GM12878 (cell line): ENCODE data around the gene PFN3. TPM values are rescaled to one million over a fixed set of nuclear protein-coding genes. Genes with fewer than 3 reads are reported as not detected.
"Not testable (repeated sequence)": the region's sequence is repeated elsewhere in the genome, so short reads cannot be mapped to it uniquely, and the experiment has no call there.

Experiments used
- ATAC-seq: fragments of 200-7000 bp; cut with Tn5 transposase; 3 replicates; pipeline ENCODE4 v1.9.1; 2020; ENCODE audit warnings: mild to moderate bottlenecking, moderate library complexity
- BruUV-seq: library from RNA; stranded (reverse); fragments of 400-500 nt; replicated peaks from 2 replicates; lab custom pipeline; 2021; lab: Mats Ljungman, UMichigan
- CTCF ChIA-PET: fragments of 300-600 bp; sonication (Branson Sonifier 250); formaldehyde crosslinking; extraction: SDS; loops from one replicate; lab custom pipeline; 2021; ENCODE audit warnings: inconsistent platforms; lab: Yijun Ruan, JAX
- POLR2A ChIA-PET: fragments of 350-600 bp; formaldehyde crosslinking; extraction: SDS; loops from one replicate; lab custom pipeline; 2021; ENCODE audit warnings: inconsistent platforms; lab: Charles Lee
- RAD21 ChIA-PET: fragments of 300-600 bp; sonication (Branson Sonifier 250); formaldehyde crosslinking; loops from one replicate; lab custom pipeline; 2023; ENCODE audit warnings: antibody characterized with exemption; ENCODE audit not compliant: unreplicated experiment; lab: Charles Lee
- SMC1A ChIA-PET: fragments of 300-600 bp; sonication (Branson Sonifier 250); formaldehyde crosslinking; loops from one replicate; lab custom pipeline; 2023; ENCODE audit not compliant: unreplicated experiment, uncharacterized antibody; lab: Charles Lee
- DNase-seq: peaks from one replicate; pipeline ENCODE4 v3.0.0-alpha.2; 2011; ENCODE audit warnings: low read depth, low spot score
- FAIRE-seq: peaks from 3 replicates; lab custom pipeline; 2011; peaks lifted over from hg19 to GRCh38; lab: Jason Lieb, UNC
- H2AFZ ChIP-seq: 2 replicates; pipeline ENCODE4 v1.6.0; 2011; ENCODE audit warnings: low read depth, low read length, control low read depth; ENCODE audit not compliant: control insufficient read depth
- H3K27ac ChIP-seq: 2 replicates; pipeline ENCODE4 v1.5.1; 2011; ENCODE audit warnings: control low read depth; ENCODE audit not compliant: control insufficient read depth, insufficient read depth
- H3K27me3 ChIP-seq, 2 experiments: replicated peaks in 1 of 2; 2 replicates each; pipeline versions ENCODE4 v1.6.0 to v1.6.1; 2011; ENCODE audit warnings: low read length in 1 of 2; ENCODE audit not compliant: control insufficient read depth in 2 of 2, insufficient read depth in 2 of 2
- H3K36me3 ChIP-seq, 2 experiments: 2 replicates each; pipeline ENCODE4 v1.5.1; 2011; ENCODE audit warnings: low read length in 1 of 2; ENCODE audit not compliant: control insufficient read depth in 2 of 2, insufficient read depth in 2 of 2
- H3K4me1 ChIP-seq: 2 replicates; pipeline ENCODE4 v1.6.1; 2011; ENCODE audit warnings: mild to moderate bottlenecking, low read length, moderate library complexity, mixed read lengths; ENCODE audit not compliant: control insufficient read depth, insufficient read depth
- H3K4me2 ChIP-seq: 2 replicates; pipeline ENCODE4 v1.6.0; 2011; ENCODE audit warnings: control low read depth; ENCODE audit not compliant: control insufficient read depth, insufficient read depth
- H3K4me3 ChIP-seq: fragments of 200-600 bp; sonication (generic); 2 replicates; pipeline ENCODE4 v1.5.1; 2016
- H3K79me2 ChIP-seq: 2 replicates; pipeline ENCODE4 v1.6.0; 2011; ENCODE audit warnings: low read length; ENCODE audit not compliant: control insufficient read depth, insufficient read depth
- H3K9ac ChIP-seq: 2 replicates; pipeline ENCODE4 v1.8.0; 2011; ENCODE audit warnings: low read length, control low read depth, mixed read lengths; ENCODE audit not compliant: control insufficient read depth, insufficient read depth
- H3K9me3 ChIP-seq: replicated peaks from 3 replicates; pipeline ENCODE4 v1.5.1; 2011; ENCODE audit warnings: mild to moderate bottlenecking, low read length; ENCODE audit not compliant: control insufficient read depth, insufficient read depth
- H4K20me1 ChIP-seq: 2 replicates; pipeline ENCODE4 v1.6.0; 2011; ENCODE audit not compliant: control insufficient read depth, insufficient read depth
- MEF2B ChIP-seq: fragments of 450-650 bp; IDR thresholded peaks from 2 replicates; pipeline ENCODE4 v1.6.1; 2018; ENCODE audit warnings: mild to moderate bottlenecking, moderate library complexity; ENCODE audit not compliant: partially characterized antibody, poor library complexity, severe bottlenecking
- RUNX3 ChIP-seq: IDR thresholded peaks from 2 replicates; pipeline ENCODE4 v1.6.1; 2012; ENCODE audit warnings: low read length, inconsistent platforms
- ZNF207 ChIP-seq: fragments of 450-650 bp; IDR thresholded peaks from 2 replicates; pipeline ENCODE4 v1.6.1; 2014; ENCODE audit warnings: antibody characterized with exemption, mild to moderate bottlenecking, borderline replicate concordance
- WGBS: methylation state at CpG from one replicate; pipeline ENCODE4 v1.1.6; 2016; ENCODE audit warnings: low lambda C conversion rate; ENCODE audit not compliant: insufficient replicate concordance, insufficient coverage; ENCODE audit errors: missing lambda C conversion rate; 5-methylcytosine and 5-hydroxymethylcytosine counted together
- in situ Hi-C: fragments of 300-500 bp; cut with MboI; formaldehyde crosslinking; loops from 9 replicates; pipeline ENCODE4 v1.14.3; 2018; ENCODE audit warnings: mixed read lengths
- intact Hi-C: fragments of 100-400 bp; cut with micrococcal nuclease; formaldehyde crosslinking; loops from one replicate; pipeline ENCODE4 v1.14.2; 2022; ENCODE audit not compliant: unreplicated experiment
- polyA plus RNA-seq, 11 experiments: library from polyadenylated mRNA; depleted of rRNA in 4 of 11; unstranded in 6 of 11; stranded (reverse) in 5 of 11; fragments of >200 nt; fragmentation: Nextera tagmentation in 4 of 11; fragmentation: Illumina TruSeq in 1 of 11; extraction: Ambion mirVana in 4 of 11; extraction: Trizol in 1 of 11; gene quantifications; 1 replicate in 1 of 11; 2 replicates in 10 of 11; pipeline versions ENCODE4 v1.2.1 to v1.2.3, GENCODE V29; 2011 to 2016; ENCODE audit warnings: inconsistent platforms in 2 of 11, missing spikeins in 2 of 11, low read depth in 1 of 11
- total RNA-seq, 4 experiments: library from RNA; depleted of rRNA in 3 of 4; stranded (reverse); fragments of >200 nt in 3 of 4; fragmentation: Illumina TruSeq in 1 of 4; extraction: Trizol in 1 of 4; gene quantifications; 2 replicates each; pipeline versions ENCODE4 v1.2.1 to v1.2.3, GENCODE V29; 2013 to 2021
- TF ChIP-seq, protein P1 (sequence below): fragments of 450-650 bp; IDR thresholded peaks from 2 replicates; pipeline ENCODE4 v1.6.1; 2016; ENCODE audit warnings: mild to moderate bottlenecking

PFN3 gene
- total and polyA plus RNA-seq, 10 of the 15 experiments (the other 5 are each of a cell fraction or from before 2014, with no cell fraction given), result not detected

DNA sequence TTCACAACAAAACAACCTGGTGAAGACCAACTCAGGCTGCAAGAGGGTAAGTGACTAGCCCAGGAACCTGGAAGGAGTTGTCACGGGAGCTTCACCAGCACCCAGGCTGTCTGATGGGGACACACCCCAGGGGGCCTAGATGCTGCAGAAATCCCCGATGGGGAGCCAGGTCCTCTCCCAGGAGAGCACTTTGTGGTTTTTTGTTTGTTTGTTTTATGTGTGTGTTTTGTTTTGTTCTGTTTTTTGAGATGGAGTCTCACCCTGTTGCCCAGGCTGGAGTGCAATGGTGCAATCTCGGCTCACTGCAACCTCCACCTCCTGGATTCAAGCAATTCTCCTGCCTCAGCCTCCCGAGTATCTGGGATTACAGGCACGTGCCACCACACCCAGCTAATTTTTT lies 24.9 kb downstream of the PFN3 start:
- H3K4me1 ChIP-seq, result peaks cover 16% of the 10 kb centered on the region
- H3K4me2 ChIP-seq, H3K27ac ChIP-seq, H3K36me3 ChIP-seq, H3K4me3 ChIP-seq, intact Hi-C loops, ATAC-seq, H3K9me3 ChIP-seq, FAIRE-seq, H3K27me3 ChIP-seq, H2AFZ ChIP-seq, BruUV-seq, H3K79me2 ChIP-seq, H3K9ac ChIP-seq, H4K20me1 ChIP-seq, DNase-seq, POLR2A ChIA-PET: not testable (repeated sequence)
- ChIA-PET CTCF (interaction anchor here (0.9 kb wide), 1 partner anchor 15 kb away, joined by 3 read pairs; no protein-coding TSS in a partner anchor), RAD21 (interaction anchor here (1.5 kb wide), 1 partner anchor 15 kb away, joined by 3 read pairs; no protein-coding TSS in a partner anchor), SMC1A (interaction anchor here (1.0 kb wide), 1 partner anchor 15 kb away, joined by 3 read pairs; no protein-coding TSS in a partner anchor)
- in situ Hi-C loops, result loop anchor here (25.0 kb wide), 1 partner anchor 1338 kb away; no protein-coding TSS in a partner anchor
- TF ChIP-seq RUNX3, result peak; percentile 37
- TF ChIP-seq MEF2B, result peak; percentile 39
- 37% methylated on average over 4 of the region's 5 CpGs for WGBS

DNA sequence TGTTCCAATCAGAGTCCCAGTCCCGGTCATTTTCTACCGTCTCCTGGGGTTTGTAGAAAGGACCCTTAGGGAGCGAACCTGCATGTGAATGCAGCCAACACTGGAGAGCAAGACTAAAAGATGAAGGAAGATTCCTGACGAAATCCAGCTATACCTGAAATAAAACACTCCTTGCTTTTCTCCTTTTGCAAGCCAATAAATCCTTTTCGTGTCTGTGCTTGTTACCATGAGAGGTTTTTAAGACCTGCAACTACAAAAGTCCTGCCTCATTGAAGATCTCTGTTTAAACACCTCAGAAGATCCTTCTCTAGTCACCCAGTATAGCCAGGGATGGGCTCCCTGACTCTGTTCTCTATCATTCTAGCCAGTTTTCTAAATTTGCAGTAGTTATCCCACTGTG lies 26.2 kb downstream of the PFN3 start:
- Histone ChIP-seq H3K9me3 (no peaks in the 10 kb centered on the region), H4K20me1 (no peaks in the 10 kb centered on the region), H3K36me3 (peaks cover 4 to 10% of the 10 kb centered on the region in 2 experiments), H2AFZ (no peak overlapping the region), H3K4me1 (peaks cover 23% of the 10 kb centered on the region), H3K27ac (no peak overlapping the region), H3K27me3 (no peaks in the 10 kb centered on the region), H3K9ac (no peak overlapping the region), H3K79me2 (no peaks in the 10 kb centered on the region), H3K4me2 (no peak overlapping the region), H3K4me3 (no peak overlapping the region)
- no TSS peak for BruUV-seq
- in situ Hi-C loops (no loop called here), intact Hi-C loops (no loop called here)
- CTCF ChIA-PET, result interaction anchor here (6.0 kb wide), 1 partner anchor 16 kb away, joined by 88 read pairs; no protein-coding TSS in a partner anchor
- RAD21 ChIA-PET, result interaction anchor here (1.5 kb wide), 1 partner anchor 17 kb away, joined by 3 read pairs; no protein-coding TSS in a partner anchor
- TF ChIP-seq, protein P1, sequence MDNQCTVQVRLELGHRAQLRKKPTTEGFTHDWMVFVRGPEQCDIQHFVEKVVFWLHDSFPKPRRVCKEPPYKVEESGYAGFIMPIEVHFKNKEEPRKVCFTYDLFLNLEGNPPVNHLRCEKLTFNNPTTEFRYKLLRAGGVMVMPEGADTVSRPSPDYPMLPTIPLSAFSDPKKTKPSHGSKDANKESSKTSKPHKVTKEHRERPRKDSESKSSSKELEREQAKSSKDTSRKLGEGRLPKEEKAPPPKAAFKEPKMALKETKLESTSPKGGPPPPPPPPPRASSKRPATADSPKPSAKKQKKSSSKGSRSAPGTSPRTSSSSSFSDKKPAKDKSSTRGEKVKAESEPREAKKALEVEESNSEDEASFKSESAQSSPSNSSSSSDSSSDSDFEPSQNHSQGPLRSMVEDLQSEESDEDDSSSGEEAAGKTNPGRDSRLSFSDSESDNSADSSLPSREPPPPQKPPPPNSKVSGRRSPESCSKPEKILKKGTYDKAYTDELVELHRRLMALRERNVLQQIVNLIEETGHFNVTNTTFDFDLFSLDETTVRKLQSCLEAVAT, result no peak
- no peak for TF ChIP-seq ZNF207
- FAIRE-seq (no peak), DNase-seq (no peak), ATAC-seq (no peak)
- SMC1A ChIA-PET, result interaction anchor here (0.9 kb wide), 1 partner anchor 28 kb away, joined by 3 read pairs; no protein-coding TSS in a partner anchor
- POLR2A ChIA-PET, result interaction anchor here (0.6 to 2.8 kb wide), 2 partner anchors 16 to 876 kb away, joined by 7 to 8 read pairs; no protein-coding TSS in a partner anchor
- 86% methylated on average over 5 of the region's 5 CpGs for WGBS
